ENCODE measurements around the gene DNMT1.

DNA sequence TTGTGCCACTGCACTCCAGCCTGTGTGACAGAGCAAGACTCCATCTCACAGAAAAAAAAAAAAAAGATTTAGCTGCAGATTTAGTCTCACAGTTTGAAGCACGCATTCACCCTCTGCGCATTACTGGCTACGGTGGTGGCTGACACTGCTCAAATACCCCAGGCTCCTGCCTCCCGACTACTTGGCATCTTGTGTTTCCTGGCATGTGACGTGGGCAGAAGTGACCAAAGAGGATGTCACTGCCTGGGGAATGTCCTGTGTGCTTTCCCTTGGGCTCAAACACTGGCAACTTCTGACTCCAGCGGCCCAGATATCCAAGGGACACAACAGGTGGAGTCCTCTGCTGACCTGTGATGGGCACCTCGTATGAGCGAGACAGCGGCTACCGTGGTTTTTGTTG, 50.4 kb downstream of the DNMT1 start:
- TF ChIP-seq, protein P1, sequence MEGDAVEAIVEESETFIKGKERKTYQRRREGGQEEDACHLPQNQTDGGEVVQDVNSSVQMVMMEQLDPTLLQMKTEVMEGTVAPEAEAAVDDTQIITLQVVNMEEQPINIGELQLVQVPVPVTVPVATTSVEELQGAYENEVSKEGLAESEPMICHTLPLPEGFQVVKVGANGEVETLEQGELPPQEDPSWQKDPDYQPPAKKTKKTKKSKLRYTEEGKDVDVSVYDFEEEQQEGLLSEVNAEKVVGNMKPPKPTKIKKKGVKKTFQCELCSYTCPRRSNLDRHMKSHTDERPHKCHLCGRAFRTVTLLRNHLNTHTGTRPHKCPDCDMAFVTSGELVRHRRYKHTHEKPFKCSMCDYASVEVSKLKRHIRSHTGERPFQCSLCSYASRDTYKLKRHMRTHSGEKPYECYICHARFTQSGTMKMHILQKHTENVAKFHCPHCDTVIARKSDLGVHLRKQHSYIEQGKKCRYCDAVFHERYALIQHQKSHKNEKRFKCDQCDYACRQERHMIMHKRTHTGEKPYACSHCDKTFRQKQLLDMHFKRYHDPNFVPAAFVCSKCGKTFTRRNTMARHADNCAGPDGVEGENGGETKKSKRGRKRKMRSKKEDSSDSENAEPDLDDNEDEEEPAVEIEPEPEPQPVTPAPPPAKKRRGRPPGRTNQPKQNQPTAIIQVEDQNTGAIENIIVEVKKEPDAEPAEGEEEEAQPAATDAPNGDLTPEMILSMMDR (IDR thresholded peaks at IDR 0.05), result no peak
- TF ChIP-seq POLR2AphosphoS5 (IDR thresholded peaks at IDR 0.05), result no peak
- TF ChIP-seq EP300 (IDR thresholded peaks at IDR 0.05), result no peak
- TF ChIP-seq POLR2A (IDR thresholded peaks at IDR 0.05), result no peak

Data from suprapubic skin (tissue), 4 donors.